Urinary bladder (tissue), 4 donors: Measurements from ENCODE around the gene STPG3. TPM values are rescaled to one million over a fixed set of nuclear protein-coding genes. Genes with fewer than 3 reads are reported as not detected.
"Not testable (repeated sequence)": the region's sequence is repeated elsewhere in the genome, so short reads cannot be mapped to it uniquely, and the experiment has no call there.

Experiments
- DNase-seq: peaks from one replicate; pipeline ENCODE4 v3.0.0-alpha.2; 2015; ENCODE audit errors: extremely low spot score
- H3K27ac ChIP-seq: one replicate; pipeline ENCODE4 v1.5.1; 2013; ENCODE audit warnings: low read depth, mild to moderate bottlenecking, moderate library complexity
- H3K36me3 ChIP-seq: one replicate; pipeline ENCODE4 v1.6.1; 2013; ENCODE audit warnings: mild to moderate bottlenecking, moderate library complexity; ENCODE audit not compliant: insufficient read depth
- H3K4me1 ChIP-seq: one replicate; pipeline ENCODE4 v1.6.1; 2013; ENCODE audit warnings: mild to moderate bottlenecking, moderate library complexity; ENCODE audit not compliant: insufficient read depth
- H3K4me3 ChIP-seq: one replicate; pipeline ENCODE4 v1.5.1; 2013; ENCODE audit warnings: low read depth, low read length
- WGBS: extraction: QIAGEN DNeasy Blood & Tissue Kit; methylation state at CpG from one replicate; pipeline ENCODE4 v1.1.7; 2013; 5-methylcytosine and 5-hydroxymethylcytosine counted together
- polyA plus RNA-seq: library from polyadenylated mRNA; stranded (reverse); fragments of 200-250 nt; gene quantifications from one replicate; pipeline ENCODE4 v1.2.3, GENCODE V29; 2013
- total RNA-seq: library from RNA; depleted of rRNA; stranded (reverse); fragments of >200 nt; gene quantifications from one replicate; pipeline ENCODE4 v1.2.3, GENCODE V29; 2014
- donor health status: healthy with polysubstance abuse.
- donor health status: healthy.

STPG3 gene
- total and polyA plus RNA-seq, 2 donors, result not detected

DNA sequence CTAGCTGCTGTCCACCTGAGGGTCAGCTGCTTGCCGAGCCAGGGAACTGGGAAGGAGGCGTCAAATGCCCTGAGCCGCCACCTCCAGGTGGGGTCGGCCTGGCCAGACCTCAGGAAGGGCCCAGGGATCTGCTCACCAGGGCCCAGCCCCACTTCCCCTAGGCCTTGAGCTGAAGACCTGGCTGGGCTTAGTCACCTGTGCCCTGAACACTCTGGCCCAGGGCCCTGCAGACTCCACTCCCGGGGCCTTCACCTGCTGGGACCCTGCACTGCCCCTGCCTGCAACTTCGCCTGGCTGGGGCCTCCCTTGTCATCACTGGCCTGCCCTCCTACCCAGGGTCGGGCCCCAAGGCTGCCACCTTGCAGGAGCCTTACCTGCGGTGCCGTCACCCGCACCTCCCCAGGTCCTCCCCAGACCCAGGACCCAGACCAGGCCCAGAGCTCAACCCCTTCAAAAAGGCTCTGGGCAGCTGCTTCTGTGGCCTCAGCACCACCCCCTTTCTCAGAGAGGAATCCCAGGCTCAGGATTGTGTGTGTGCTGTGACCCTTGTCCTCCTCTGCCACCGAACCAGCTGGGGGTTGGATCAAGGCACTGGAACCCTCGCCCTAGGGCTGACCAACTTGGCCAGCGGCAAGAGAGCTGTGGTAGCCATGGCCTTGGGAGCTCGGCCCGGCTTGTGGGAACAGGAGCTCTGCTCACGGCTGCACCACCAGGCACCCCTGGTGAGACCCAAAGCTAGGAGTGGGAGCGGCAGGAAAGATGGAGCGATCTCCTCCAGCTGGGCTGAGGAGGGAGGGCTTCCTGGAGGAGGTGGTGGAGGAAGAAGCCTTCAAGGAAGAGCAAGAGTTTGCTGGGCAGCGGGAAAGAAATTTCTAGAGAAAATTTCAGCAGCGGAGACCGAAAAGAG is 2.9 kb downstream of the STPG3 start:
- Histone ChIP-seq H3K36me3 (no peaks in the 10 kb centered on the region), H3K27ac (no peak overlapping the region), H3K4me3 (peak overlapping the region; percentile 98), H3K4me1 (no peaks in the 10 kb centered on the region)
- no peak for DNase-seq
- 62% methylated on average over 21 of the region's 21 CpGs for WGBS

DNA sequence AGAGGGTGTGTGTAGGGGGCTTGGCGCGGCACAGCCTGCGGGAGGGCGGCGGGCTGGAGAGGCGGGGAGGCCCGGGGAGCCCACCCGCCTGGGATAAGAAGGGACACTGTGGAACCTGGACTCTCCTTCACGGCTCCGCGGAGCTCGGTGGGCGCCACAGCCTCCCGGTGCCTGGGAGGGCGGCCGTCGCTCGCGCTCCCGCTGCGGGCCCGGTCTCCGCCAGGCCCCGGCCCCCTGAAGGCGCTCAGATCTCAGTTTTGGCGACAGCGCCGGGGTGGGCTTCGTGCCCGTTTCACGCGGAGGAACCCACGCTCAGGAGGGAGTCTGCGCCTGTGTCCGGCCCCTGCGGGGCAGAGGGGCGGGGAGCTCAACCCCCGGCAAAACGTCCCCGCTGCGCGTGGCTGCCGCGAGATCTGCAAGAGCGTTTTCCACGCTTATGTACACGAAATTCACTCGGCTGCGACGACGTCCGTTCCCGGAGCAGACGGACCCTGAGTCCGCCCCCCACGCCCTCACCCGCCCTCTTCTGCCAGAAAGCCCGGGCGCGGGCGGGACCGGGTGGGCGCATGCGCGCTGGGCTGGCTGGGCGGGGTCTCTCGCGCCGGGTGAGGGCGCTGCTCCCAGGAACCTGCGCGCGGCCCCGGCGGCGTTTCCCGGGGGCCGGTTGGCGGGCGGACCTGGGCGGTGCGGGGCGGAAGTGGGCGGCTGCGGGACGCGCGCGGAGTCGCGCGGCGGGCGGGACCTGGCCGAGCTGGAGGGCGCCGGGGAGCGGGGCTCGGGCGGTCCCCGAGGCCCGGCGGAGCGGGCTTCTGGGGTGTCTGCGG is 3.8 kb downstream of the STPG3 start, which contains the start of gene NELFB:
TSS of gene NELFB (plus strand) at position 704 of the 824 bp plus-strand sequence.
- under 1% methylated on average over 105 of the region's 105 CpGs for WGBS
- H3K4me1 ChIP-seq, result no peaks in the 10 kb centered on the region
- peak within 1 kb of the TSS; percentile 70 for H3K27ac ChIP-seq
- H3K4me3 ChIP-seq, result peak within 1 kb of the TSS; percentile 98
- no peaks in the 10 kb centered on the region for H3K36me3 ChIP-seq
- peak; percentile 63 for DNase-seq

DNA sequence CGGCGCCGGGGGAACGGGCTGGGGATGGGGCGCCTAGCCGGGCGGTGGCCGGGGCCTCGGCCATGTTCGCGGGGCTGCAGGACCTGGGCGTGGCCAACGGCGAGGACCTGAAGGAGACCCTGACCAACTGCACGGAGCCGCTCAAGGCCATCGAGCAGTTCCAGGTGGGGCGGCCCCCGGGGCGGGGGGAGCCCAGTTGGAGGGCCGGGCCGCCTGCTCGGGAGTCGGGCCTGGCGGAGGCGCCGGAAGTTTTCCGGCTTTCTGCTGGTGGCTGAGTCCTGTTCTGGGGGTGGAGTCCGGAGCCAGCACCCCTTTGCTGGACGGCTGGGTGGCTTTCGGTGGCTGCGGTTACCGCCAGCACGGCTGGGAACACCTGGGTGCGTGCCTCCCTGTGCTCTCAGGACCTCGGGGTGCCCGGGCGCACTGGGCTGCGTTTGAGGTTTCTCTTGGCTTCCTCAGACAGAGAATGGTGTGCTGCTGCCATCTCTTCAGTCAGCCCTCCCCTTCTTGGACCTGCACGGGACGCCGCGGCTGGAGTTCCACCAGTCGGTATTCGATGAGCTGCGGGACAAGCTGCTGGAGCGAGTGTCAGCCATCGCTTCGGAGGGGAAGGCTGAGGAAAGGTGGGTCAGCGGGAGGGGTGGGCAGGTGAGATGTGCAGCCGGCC is 4.5 kb downstream of the STPG3 start:
- no peak for DNase-seq
- 2% methylated on average over 51 of the region's 51 CpGs for whole genome bisulfite sequencing
- Histone ChIP-seq H3K27ac (peak overlapping the region; percentile 70), H3K36me3 (no peaks in the 10 kb centered on the region), H3K4me1 (no peaks in the 10 kb centered on the region), H3K4me3 (peak overlapping the region; percentile 98)

DNA sequence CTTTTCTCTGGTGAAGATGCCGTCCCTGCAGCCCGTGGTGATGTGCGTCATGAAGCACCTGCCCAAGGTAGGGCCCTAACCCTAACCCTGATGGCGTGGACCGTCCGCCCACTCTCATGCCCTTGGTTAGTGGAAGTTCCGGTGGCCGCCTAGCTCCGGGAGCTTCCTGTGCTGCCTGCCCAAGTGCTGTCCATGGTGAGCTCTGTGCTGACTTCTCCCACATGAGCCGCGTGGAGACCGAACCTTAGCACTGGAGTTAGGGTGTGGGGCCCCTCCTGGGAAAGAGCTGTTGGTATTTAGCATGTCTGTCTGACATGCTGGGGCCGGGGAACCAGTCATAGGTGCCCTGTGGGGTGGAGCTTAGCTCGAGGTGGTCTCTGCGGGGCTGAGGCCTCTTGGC is 5.3 kb downstream of the STPG3 start:
- DNase-seq, result no peak
- no peak overlapping the region for H3K27ac ChIP-seq

DNA sequence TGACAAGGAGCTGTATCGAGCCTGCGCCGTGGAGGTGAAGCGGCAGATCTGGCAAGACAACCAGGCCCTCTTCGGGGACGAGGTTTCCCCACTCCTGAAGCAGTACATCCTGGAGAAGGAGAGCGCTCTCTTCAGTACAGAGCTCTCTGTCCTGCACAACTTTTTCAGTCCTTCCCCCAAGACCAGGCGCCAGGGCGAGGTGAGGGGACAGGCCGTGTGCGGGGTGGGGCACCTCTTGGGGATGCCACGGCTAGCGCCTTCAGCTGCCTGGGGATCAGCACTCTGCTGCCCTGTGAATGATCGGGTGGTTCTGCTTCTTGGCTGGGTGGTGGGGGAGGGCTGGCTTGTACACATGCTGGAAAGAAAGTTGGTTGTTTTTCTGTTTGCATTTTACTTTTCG is 5.8 kb downstream of the STPG3 start:
- DNase-seq, result no peak
- no peak overlapping the region for H3K27ac ChIP-seq
- no peaks in the 10 kb centered on the region for H3K4me1 ChIP-seq
- no peaks in the 10 kb centered on the region for H3K36me3 ChIP-seq
- 95% methylated on average over 15 of the region's 15 CpGs for WGBS
- H3K4me3 ChIP-seq, result no peak overlapping the region

More for the DNA sequence above, 5.3 kb downstream of the STPG3 start:
- no peaks in the 10 kb centered on the region for H3K36me3 ChIP-seq
- 84% methylated on average over 15 of the region's 15 CpGs for WGBS
- no peaks in the 10 kb centered on the region for H3K4me1 ChIP-seq
- H3K4me3 ChIP-seq, result peak overlapping the region; percentile 98

DNA sequence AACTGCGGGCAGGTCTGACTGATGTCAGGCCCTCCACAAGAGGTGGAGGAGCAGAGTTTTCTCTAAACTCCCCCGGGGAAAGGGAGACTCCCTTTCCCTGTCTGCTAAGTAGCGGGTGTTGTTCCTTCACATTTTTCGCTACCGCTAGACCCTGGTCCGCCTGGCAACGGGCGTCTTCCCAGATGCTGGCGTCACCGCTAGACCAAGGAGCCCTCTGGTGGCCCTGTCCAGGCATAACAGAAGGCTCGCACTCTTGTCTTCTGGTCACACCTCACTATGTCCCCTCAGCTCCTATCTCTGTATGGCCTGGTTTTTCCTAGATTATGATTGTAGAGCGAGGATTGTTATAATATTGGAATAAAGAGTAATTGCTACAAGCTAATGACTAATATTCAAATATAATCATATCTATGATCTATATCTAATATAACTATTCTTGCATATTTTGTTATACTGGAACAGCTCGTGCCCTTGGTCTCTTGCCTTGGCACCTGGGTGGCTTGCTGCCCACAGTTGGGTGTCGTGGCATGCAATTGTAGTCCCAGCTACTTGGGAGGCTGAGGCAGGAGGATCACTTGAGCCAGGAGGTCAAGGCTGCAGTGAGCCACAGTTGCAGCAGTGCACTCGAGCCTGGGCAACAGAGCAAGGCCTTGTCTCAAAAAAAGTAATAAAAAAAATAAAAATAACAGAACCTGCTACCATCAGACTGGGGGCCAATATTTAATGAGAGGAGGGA is 11.3 kb downstream of the STPG3 start:
- 39% methylated on average over 15 of the region's 15 CpGs for WGBS
- H3K4me3 ChIP-seq, H3K27ac ChIP-seq, DNase-seq, H3K4me1 ChIP-seq, H3K36me3 ChIP-seq: not testable (repeated sequence)

DNA sequence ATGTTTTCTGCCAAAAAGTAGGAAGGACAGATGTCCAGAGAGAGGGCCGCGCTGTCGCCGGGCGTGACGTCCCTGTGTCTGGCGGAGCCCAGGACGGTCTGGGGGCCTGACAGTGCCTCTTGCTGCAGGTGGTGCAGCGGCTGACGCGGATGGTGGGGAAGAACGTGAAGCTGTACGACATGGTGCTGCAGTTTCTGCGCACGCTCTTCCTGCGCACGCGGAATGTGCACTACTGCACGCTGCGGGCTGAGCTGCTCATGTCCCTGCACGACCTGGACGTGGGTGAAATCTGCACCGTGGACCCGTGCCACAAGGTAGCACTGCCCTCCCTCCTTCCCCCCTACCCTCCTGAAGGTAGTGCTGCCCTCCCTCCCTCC is 11.8 kb downstream of the STPG3 start:
- H3K36me3 ChIP-seq, result peaks cover 3% of the 10 kb centered on the region
- DNase-seq, result no peak
- 89% methylated on average over 24 of the region's 24 CpGs for WGBS

DNA sequence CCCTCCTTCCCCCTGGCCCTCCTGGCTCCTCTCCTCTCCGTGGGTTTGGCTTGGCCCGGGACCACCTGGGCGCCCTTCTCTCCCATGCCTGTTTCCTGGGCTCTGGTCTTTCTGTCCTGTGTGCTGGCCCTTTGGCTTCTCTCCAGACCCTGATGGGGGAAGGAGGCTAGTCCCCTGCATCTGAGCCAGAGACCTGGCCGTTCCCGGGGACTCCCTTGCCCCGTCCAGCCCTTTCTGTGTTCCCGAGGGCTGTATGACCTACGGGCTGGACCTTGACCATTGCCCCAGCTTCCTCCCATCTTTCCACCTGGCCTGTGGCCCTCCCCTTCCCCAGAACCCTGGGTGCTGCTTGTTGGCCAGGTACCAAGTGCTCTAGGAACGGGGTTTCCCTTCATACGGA is 12.4 kb downstream of the STPG3 start:
- H3K36me3 ChIP-seq, result peaks cover 3% of the 10 kb centered on the region
- WGBS, result 78% methylated on average over 10 of the region's 10 CpGs

More for the DNA sequence above, 11.8 kb downstream of the STPG3 start:
- Histone ChIP-seq H3K4me3 (no peak overlapping the region), H3K4me1 (no peaks in the 10 kb centered on the region), H3K27ac (no peak overlapping the region)

DNA sequence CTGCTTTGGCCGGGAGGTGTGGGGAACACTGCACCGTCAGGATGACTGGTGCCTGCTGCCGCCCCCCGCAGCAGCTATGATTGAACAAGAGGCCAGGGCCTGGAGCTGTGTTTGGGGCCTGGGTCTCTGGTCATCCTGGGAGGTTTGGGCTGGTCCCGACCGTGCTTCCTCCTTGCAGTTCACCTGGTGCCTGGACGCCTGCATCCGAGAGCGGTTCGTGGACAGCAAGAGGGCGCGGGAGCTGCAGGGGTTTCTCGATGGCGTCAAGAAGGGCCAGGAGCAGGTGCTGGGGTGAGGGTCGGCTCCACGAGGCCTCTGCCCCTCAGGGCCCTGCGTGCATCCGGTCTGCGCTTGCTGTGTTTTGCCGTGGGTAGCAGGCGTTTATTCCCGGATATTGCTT is 13.0 kb downstream of the STPG3 start:
- Histone ChIP-seq H3K4me1 (no peaks in the 10 kb centered on the region), H3K36me3 (peaks cover 3% of the 10 kb centered on the region), H3K27ac (no peak overlapping the region), H3K4me3 (no peak overlapping the region)
- WGBS, result 95% methylated on average over 22 of the region's 22 CpGs
- DNase-seq, result no peak

More for the DNA sequence above, 12.4 kb downstream of the STPG3 start:
- no peak overlapping the region for H3K27ac ChIP-seq
- no peak for DNase-seq
- H3K4me1 ChIP-seq, result no peaks in the 10 kb centered on the region
- H3K4me3 ChIP-seq, result no peak overlapping the region

DNA sequence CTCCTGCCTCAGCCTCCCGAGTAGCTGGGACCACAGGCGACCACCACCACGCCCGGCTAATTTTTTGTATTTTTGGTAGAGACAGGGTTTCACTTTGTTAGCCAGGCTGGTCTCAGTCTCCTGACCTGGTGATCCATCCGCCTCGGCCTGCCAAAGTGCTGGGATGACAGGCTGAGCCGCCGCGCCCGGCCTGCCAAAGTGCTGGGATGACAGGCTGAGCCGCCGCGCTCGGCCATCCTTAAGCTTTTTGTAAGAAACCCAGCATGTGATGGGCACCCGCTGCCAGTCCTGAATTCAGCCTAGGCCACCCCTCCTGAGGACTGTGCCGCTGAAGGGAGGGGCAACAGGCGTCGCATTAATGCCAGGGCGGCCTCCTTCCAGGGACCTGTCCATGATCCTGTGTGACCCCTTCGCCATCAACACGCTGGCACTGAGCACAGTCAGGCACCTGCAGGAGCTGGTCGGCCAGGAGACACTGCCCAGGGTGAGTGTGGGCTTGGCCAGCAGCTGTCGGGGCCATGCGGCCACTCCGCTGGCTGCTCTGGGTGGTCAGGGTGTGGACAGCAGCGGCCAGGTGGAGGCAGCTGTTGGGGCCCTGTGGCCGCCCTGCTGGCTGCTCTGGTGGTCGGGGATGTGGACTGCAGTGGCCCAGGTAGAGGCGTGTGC is 14.5 kb downstream of the STPG3 start:
- Histone ChIP-seq H3K4me1 (no peaks in the 10 kb centered on the region), H3K27ac (no peak overlapping the region), H3K36me3 (peaks cover 3% of the 10 kb centered on the region), H3K4me3 (no peak overlapping the region)
- no peak for DNase-seq
- 92% methylated on average over 29 of the region's 29 CpGs for WGBS

DNA sequence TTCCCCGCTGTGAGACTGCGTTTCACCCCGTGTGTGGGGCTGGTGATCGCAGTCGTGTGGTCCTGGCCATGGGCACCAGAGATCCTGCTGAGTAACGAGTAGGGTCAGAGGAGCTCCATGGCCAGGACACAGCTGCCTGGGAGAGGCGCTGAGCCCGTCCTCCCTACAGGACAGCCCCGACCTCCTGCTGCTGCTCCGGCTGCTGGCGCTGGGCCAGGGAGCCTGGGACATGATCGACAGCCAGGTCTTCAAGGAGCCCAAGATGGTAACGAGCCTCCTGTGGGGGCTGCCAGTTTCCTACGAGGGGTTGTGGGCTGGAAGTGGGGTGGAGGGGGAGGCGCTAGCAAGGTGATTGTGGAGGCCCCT is 15.1 kb downstream of the STPG3 start:
- no peak overlapping the region for H3K27ac ChIP-seq
- peaks cover 3% of the 10 kb centered on the region for H3K36me3 ChIP-seq
- 88% methylated on average over 15 of the region's 15 CpGs for WGBS
- no peak overlapping the region for H3K4me3 ChIP-seq
- no peak for DNase-seq
- H3K4me1 ChIP-seq, result no peaks in the 10 kb centered on the region

DNA sequence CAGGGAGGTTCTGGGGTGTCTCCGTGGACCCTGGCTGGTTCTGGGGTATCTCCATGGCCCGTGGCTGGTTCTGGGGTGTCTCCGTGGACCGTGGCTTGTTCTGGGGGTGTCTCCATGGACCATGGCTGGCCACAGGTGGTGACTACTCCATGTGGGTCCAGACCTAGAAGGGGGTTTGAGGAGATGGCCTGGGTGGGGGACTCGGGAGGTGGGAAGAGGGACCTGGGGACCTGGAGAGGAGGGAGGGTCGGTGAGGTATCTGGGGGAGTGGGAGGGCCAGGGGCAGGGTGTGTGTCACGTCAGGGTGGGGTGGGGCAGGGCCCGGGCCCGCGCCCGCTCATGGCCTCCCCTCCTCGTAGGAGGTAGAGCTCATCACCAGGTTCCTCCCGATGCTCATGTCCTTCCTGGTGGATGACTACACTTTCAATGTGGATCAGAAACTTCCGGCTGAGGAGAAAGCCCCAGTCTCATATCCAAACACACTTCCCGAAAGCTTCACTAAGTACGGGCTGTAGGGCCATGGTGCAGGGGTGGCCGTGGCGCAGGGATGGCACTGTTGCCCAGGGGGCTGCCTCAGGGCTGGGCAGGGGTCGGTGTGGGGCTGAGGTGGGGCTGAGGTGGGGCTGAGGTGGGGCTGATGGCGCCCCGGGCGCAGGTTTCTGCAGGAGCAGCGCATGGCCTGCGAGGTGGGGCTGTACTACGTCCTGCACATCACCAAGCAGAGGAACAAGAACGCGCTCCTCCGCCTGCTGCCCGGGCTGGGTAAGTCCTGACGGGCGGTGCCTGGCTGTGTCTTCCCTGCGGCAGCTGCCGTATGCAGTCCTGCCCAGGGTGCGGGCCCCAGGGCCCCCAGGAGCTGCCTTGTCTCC is 15.7 kb downstream of the STPG3 start:
- Histone ChIP-seq H3K4me1 (no peaks in the 10 kb centered on the region), H3K27ac (no peak overlapping the region), H3K4me3 (no peak overlapping the region), H3K36me3 (peaks cover 3% of the 10 kb centered on the region)
- WGBS, result 89% methylated on average over 34 of the region's 34 CpGs
- DNase-seq, result no peak
